WERI-Rb-1 (cell line): Measurements from ENCODE around the gene CCDC85A.

ENCODE experiments used
- DNase-seq: peaks from one replicate; pipeline ENCODE4 v3.0.0-alpha.2; 2020
- H3K27ac ChIP-seq: fragments of 250-450 bp; sonication (Bioruptor Pico); 2 replicates; pipeline ENCODE4 v1.5.1; 2020; ENCODE audit warnings: mild to moderate bottlenecking, moderate library complexity
- H3K27me3 ChIP-seq: fragments of 250-450 bp; sonication (Bioruptor Pico); 2 replicates; pipeline ENCODE4 v1.5.1; 2021; ENCODE audit warnings: mild to moderate bottlenecking, low read depth, moderate library complexity; ENCODE audit not compliant: insufficient read depth, severe bottlenecking
- H3K36me3 ChIP-seq: fragments of 250-450 bp; sonication (Bioruptor Pico); 2 replicates; pipeline ENCODE4 v1.5.1; 2020; ENCODE audit warnings: mild to moderate bottlenecking, moderate library complexity
- H3K4me3 ChIP-seq: 2 replicates; pipeline ENCODE4 v1.5.1; 2011; ENCODE audit warnings: low read depth, mild to moderate bottlenecking, control low read depth, low read length
- H3K9me3 ChIP-seq: fragments of 250-450 bp; sonication (Bioruptor Pico); 2 replicates; pipeline ENCODE4 v1.5.1; 2021; ENCODE audit warnings: mild to moderate bottlenecking, moderate library complexity; ENCODE audit not compliant: severe bottlenecking
- TF ChIP-seq, protein P1 (sequence below): IDR thresholded peaks from 2 replicates; pipeline ENCODE4 v1.5.1; 2011; ENCODE audit warnings: low read depth, mild to moderate bottlenecking, control low read depth, inconsistent platforms, low read length

The CCDC85A gene

DNA sequence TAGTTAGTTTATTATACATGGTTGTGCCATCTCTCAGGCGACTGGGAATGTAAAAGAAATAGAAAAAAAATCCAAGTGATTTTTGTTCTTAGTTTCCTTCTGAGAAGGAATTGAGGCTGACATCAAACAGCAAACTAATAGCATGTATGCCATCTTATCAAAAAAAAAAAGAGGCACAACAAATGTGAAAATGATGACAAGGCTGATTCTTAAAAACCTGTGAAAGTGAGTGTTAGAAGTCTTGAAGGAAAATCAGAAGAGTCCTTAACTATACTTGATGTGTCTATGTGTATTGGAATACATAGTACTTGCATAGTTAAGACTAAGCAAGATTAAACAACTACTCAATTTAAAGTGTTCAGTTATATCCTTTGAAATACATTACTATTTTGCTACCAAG, 161.0 kb downstream of the CCDC85A start:
- no peaks in the 10 kb centered on the region for H3K36me3 ChIP-seq
- H3K9me3 ChIP-seq, result no peaks in the 10 kb centered on the region

DNA sequence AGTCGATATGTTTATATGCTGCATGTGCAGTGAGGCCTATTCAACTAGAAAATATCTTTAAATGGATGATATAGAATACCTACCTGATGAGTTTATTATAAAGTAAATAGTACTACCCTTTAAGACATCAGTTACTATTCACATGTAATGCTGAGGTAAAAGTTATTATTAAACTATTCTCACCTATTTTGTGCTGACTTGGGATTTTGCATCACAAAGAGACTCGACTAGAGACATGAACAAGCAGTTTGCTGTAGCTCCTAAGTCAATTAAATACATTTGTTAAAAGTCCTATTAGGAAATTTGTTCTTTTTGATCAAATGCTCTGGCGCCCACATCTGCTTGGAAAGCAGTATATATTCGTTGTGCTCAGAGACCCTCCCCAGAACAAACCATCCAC, 164.1 kb downstream of the CCDC85A start:
- no peaks in the 10 kb centered on the region for H3K36me3 ChIP-seq
- H3K27ac ChIP-seq, result no peak overlapping the region
- H3K4me3 ChIP-seq, result no peak overlapping the region
- no peak for DNase-seq
- TF ChIP-seq, protein P1, sequence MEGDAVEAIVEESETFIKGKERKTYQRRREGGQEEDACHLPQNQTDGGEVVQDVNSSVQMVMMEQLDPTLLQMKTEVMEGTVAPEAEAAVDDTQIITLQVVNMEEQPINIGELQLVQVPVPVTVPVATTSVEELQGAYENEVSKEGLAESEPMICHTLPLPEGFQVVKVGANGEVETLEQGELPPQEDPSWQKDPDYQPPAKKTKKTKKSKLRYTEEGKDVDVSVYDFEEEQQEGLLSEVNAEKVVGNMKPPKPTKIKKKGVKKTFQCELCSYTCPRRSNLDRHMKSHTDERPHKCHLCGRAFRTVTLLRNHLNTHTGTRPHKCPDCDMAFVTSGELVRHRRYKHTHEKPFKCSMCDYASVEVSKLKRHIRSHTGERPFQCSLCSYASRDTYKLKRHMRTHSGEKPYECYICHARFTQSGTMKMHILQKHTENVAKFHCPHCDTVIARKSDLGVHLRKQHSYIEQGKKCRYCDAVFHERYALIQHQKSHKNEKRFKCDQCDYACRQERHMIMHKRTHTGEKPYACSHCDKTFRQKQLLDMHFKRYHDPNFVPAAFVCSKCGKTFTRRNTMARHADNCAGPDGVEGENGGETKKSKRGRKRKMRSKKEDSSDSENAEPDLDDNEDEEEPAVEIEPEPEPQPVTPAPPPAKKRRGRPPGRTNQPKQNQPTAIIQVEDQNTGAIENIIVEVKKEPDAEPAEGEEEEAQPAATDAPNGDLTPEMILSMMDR, result no peak
- no peaks in the 10 kb centered on the region for H3K27me3 ChIP-seq
- H3K9me3 ChIP-seq, result no peaks in the 10 kb centered on the region

More for the DNA sequence above, 161.0 kb downstream of the CCDC85A start:
- H3K27me3 ChIP-seq, result no peaks in the 10 kb centered on the region
- TF ChIP-seq, protein P1, result no peak
- no peak for DNase-seq
- H3K27ac ChIP-seq, result no peak overlapping the region
- H3K4me3 ChIP-seq, result no peak overlapping the region

DNA sequence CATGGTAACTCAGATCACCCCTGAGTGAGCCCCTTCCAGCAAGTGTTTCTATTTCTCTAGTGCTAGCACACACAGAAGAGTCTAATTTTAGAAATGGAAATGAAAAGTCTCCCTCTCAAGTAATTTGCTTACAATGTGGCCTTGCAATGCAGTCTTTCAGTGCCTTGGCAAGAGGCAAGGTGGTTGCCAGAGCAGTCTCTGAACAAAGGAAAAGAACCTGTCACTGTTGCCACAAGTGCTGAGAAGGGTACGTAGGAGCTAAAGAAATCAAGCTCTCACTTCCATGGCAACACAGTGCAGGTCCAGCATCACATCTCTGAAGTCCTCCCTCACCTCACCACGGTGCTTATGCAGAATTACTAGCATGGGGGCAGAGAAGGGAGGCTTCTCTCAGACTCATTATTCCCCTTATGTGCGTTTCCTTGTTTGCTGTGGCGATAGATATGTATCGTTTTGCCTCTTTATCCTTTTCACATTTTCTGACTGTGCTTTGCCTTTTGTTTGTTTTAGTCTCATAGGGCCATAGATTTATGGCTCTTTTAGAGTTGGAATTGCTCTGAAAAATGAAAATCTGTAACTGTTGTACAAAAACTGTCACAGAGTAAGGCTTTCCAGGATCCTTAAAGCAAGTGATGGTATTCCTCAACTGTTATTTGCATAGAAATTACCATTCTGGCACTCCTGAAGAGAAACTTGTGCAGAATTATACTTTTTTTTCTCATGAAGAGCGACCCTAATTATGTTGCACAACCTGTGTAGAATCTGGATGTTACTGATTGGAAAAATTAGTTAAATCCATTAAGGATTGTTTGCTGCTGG, 164.8 kb downstream of the CCDC85A start:
- DNase-seq, result no peak
- TF ChIP-seq, protein P1, result no peak

DNA sequence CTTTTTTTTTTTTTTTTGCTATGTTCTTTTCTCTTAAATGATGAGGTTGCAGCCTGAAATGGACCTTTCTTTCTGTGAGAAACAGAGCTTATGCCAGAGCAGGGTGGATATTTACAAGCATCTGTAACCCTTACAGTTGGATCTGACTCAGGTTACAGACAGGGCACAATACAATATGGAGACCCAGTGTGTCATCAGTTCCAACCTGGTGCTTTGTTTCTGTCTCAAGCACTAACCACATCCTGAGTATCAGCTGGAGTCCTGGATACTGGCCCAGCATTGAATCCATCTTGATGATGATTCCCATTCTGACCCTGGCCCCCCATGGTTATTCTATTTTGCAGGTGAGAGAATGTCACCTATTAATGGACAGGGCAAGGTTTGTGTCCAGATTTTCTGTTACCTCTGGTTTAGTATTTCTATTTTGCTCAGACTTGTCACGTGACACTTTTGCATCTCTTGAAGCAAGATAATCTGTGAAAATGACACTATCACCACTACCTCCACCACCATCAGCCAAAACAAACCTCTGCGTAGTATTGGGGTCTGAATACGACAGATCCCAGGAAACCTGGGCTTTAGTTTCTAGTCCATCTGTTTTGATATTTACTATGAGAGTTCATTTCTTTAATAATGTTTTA, 174.0 kb downstream of the CCDC85A start:
- H3K36me3 ChIP-seq, result no peaks in the 10 kb centered on the region
- no peak overlapping the region for H3K27ac ChIP-seq
- TF ChIP-seq, protein P1, result no peak
- H3K4me3 ChIP-seq, result no peak overlapping the region
- DNase-seq, result no peak
- H3K9me3 ChIP-seq, result no peaks in the 10 kb centered on the region
- H3K27me3 ChIP-seq, result no peaks in the 10 kb centered on the region

More for the DNA sequence above, 164.8 kb downstream of the CCDC85A start:
- no peak overlapping the region for H3K4me3 ChIP-seq
- no peak overlapping the region for H3K27ac ChIP-seq
- H3K36me3 ChIP-seq, result no peaks in the 10 kb centered on the region
- no peaks in the 10 kb centered on the region for H3K9me3 ChIP-seq
- no peaks in the 10 kb centered on the region for H3K27me3 ChIP-seq

DNA sequence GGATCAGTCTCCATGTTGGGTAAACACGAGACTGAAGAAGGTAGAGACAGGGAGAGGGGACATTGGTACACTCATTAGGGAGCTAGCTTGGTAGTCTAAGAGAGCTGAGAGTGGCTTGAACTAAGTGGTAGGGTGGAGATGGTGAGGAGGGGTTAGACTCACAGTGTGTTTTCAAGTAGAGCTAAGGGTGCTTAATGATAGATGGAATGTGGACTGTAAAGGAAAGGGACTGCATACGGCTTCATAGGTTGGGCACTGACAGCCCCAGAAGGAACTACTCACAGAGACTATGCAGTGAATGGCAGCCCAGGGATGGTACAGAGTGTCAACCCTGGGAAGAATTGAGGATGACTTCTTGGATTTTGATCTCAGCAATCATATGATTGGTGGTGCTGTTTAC, 178.1 kb downstream of the CCDC85A start:
- TF ChIP-seq, protein P1, result no peak
- no peak overlapping the region for H3K4me3 ChIP-seq
- H3K27me3 ChIP-seq, result no peaks in the 10 kb centered on the region
- no peak overlapping the region for H3K27ac ChIP-seq
- no peak for DNase-seq
- H3K36me3 ChIP-seq, result no peaks in the 10 kb centered on the region
- no peaks in the 10 kb centered on the region for H3K9me3 ChIP-seq
